ENCODE data around the gene BRD3OS.

Gene BRD3OS

GRCh38 chr9:134048582-134048968, 23.3 kb downstream of the BRD3OS start:
- Histone ChIP-seq H4K20me1 (ENCODE audit: insufficient read depth, low read length) (peaks cover 7% of the 10 kb centered on the region; the same call in 1 of the 2 replicates), H3K27ac (ENCODE audit: low read length) (no peak overlapping the region), H3K4me1 (ENCODE audit: low read length) (no peaks in the 10 kb centered on the region), H3K36me3 (replicated peaks; ENCODE audit: low read depth, low read length) (peaks cover 6% of the 10 kb centered on the region), H2AFZ (ENCODE audit: low read depth, low read length) (no peak overlapping the region), H3K4me3 (ENCODE audit: low read length) (no peak overlapping the region), H3K9ac (ENCODE audit: low read length) (no peak overlapping the region), H3K9me3 (ENCODE audit: insufficient read depth, low read length) (no peaks in the 10 kb centered on the region), H3K79me2 (ENCODE audit: low read length) (no peaks in the 10 kb centered on the region), H3K4me2 (ENCODE audit: low read length) (no peak overlapping the region), H3K27me3 (ENCODE audit: low read depth, low read length) (no peaks in the 10 kb centered on the region)
- TF ChIP-seq, protein P1, sequence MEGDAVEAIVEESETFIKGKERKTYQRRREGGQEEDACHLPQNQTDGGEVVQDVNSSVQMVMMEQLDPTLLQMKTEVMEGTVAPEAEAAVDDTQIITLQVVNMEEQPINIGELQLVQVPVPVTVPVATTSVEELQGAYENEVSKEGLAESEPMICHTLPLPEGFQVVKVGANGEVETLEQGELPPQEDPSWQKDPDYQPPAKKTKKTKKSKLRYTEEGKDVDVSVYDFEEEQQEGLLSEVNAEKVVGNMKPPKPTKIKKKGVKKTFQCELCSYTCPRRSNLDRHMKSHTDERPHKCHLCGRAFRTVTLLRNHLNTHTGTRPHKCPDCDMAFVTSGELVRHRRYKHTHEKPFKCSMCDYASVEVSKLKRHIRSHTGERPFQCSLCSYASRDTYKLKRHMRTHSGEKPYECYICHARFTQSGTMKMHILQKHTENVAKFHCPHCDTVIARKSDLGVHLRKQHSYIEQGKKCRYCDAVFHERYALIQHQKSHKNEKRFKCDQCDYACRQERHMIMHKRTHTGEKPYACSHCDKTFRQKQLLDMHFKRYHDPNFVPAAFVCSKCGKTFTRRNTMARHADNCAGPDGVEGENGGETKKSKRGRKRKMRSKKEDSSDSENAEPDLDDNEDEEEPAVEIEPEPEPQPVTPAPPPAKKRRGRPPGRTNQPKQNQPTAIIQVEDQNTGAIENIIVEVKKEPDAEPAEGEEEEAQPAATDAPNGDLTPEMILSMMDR (IDR thresholded peaks at IDR 0.05; ENCODE audit: low read depth, low read length), result no peak

DNA sequence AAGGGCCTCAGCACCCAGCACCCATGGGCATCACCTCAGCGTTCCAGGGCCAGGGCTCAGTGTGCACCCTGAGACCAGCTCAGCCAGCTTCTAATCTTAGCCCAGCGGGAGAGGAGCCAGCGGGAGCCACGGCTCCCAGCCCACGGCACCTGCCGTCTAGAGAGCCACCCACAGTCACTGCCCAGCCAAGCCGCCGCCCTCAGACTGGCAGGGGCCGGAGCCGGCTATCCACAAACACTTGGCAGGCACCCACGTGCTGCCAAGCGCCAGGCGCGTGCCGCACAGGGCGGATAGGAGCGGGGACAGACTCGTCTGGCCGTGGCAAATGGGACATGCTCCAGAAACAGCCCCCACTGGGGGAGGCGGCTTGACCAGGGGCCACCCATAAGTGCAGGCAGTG, 24.0 kb downstream of the BRD3OS start:
- H2AFZ ChIP-seq (ENCODE audit: low read depth, low read length), result no peak overlapping the region
- peaks cover 13% of the 10 kb centered on the region; the same call in 1 of the 2 replicates for H4K20me1 ChIP-seq (ENCODE audit: insufficient read depth, low read length)
- TF ChIP-seq, protein P1 (IDR thresholded peaks at IDR 0.05; ENCODE audit: low read depth, low read length), result no peak
- no peak for TF ChIP-seq EZH2phosphoT487 (IDR thresholded peaks at IDR 0.05; ENCODE audit: low read depth)
- H3K79me2 ChIP-seq (ENCODE audit: low read length), result no peaks in the 10 kb centered on the region
- H3K27me3 ChIP-seq (ENCODE audit: low read depth, low read length), result no peaks in the 10 kb centered on the region
- no peak overlapping the region for H3K27ac ChIP-seq (ENCODE audit: low read length)
- no peak overlapping the region for H3K4me2 ChIP-seq (ENCODE audit: low read length)
- no peak overlapping the region for H3K4me3 ChIP-seq (ENCODE audit: low read length)
- no peak overlapping the region for H3K9ac ChIP-seq (ENCODE audit: low read length)
- H3K4me1 ChIP-seq (ENCODE audit: low read length), result no peaks in the 10 kb centered on the region
- H3K36me3 ChIP-seq (replicated peaks; ENCODE audit: low read depth, low read length), result peaks cover 6% of the 10 kb centered on the region
- no peaks in the 10 kb centered on the region for H3K9me3 ChIP-seq (ENCODE audit: insufficient read depth, low read length)

DNA sequence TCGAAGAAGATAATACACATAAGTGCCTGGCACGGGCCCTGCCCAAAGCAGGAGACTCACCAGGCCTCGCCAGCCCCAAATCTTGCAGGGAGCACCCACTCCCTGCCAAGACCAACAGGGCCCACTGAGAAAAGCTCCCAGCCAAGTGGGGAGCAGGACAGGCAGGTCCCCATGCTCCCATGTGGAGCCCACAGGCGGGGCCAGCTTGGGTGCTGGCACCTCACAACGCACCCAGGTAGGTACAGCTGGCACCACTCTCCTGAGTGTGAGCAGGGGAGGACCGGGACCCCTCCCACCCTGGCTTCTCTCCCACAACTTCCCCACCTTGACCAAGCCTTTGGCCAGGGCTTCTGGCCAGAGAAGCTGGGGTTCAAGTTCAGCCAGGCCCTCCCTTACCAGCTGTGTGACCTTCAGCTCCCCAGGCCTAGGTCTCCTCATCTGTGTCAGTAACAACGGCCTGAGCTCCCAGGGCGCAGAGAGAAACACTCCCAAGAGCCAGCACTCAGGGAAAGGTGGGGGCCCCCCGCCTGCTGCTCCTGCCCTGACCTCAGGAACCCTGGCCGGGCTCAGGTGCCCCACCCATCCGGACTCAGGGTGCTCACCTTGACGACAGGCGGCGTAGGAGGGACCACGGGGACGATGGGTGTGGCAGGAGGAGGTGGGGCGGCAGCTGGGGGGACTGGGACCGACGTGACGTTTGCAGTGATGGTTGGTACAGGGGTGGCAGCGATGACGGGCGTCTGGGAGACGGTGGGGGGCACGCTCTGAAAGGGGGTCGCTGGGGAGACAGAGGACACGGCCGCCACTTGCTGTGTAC, 24.7 kb downstream of the BRD3OS start:
- Histone ChIP-seq H3K79me2 (ENCODE audit: low read length) (no peaks in the 10 kb centered on the region), H4K20me1 (ENCODE audit: insufficient read depth, low read length) (peaks cover 21% of the 10 kb centered on the region), H3K4me1 (ENCODE audit: low read length) (no peaks in the 10 kb centered on the region), H2AFZ (ENCODE audit: low read depth, low read length) (no peak overlapping the region), H3K27ac (ENCODE audit: low read length) (no peak overlapping the region), H3K9me3 (ENCODE audit: insufficient read depth, low read length) (no peaks in the 10 kb centered on the region), H3K27me3 (ENCODE audit: low read depth, low read length) (no peaks in the 10 kb centered on the region), H3K36me3 (replicated peaks; ENCODE audit: low read depth, low read length) (peaks cover 6% of the 10 kb centered on the region), H3K4me3 (ENCODE audit: low read length) (no peak overlapping the region), H3K9ac (ENCODE audit: low read length) (no peak overlapping the region), H3K4me2 (ENCODE audit: low read length) (no peak overlapping the region)
- TF ChIP-seq, protein P1 (IDR thresholded peaks at IDR 0.05; ENCODE audit: low read depth, low read length), result no peak
- TF ChIP-seq EZH2phosphoT487 (IDR thresholded peaks at IDR 0.05; ENCODE audit: low read depth), result no peak

DNA sequence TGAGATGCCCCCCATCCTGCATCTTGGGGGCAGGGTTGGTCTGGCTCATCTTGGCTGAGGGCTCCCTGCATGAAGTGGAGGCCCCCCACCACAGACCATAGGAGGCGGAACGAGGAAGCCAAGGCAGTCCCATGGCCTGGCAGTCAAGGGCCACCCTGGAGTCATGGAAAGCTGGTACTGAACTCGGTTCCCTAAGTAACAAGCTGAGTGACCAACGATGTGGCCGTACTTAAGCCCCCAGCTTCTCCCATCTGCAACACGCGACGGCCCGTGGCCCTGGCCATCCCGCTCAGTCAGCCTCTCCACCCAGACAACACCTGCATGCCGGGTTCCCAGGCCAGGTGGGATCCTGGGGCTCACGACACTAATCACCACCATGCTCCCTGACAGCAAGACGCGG, 25.4 kb downstream of the BRD3OS start:
- peaks cover 3% of the 10 kb centered on the region; the same call in 1 of the 2 replicates for H3K79me2 ChIP-seq (ENCODE audit: low read length)
- peaks cover 28% of the 10 kb centered on the region for H4K20me1 ChIP-seq (ENCODE audit: insufficient read depth, low read length)
- no peak overlapping the region for H3K4me3 ChIP-seq (ENCODE audit: low read length)
- H3K27ac ChIP-seq (ENCODE audit: low read length), result no peak overlapping the region
- no peak overlapping the region for H3K4me2 ChIP-seq (ENCODE audit: low read length)
- H3K9me3 ChIP-seq (ENCODE audit: insufficient read depth, low read length), result no peaks in the 10 kb centered on the region
- no peak overlapping the region for H2AFZ ChIP-seq (ENCODE audit: low read depth, low read length)
- no peak overlapping the region for H3K9ac ChIP-seq (ENCODE audit: low read length)
- no peak for TF ChIP-seq EZH2phosphoT487 (IDR thresholded peaks at IDR 0.05; ENCODE audit: low read depth)
- TF ChIP-seq, protein P1 (IDR thresholded peaks at IDR 0.05; ENCODE audit: low read depth, low read length), result no peak
- H3K27me3 ChIP-seq (ENCODE audit: low read depth, low read length), result no peaks in the 10 kb centered on the region
- H3K36me3 ChIP-seq (replicated peaks; ENCODE audit: low read depth, low read length), result peaks cover 3% of the 10 kb centered on the region
- no peaks in the 10 kb centered on the region for H3K4me1 ChIP-seq (ENCODE audit: low read length)

All from OCI-LY3 (cell line).